HG02885 (cell line): Measurements from ENCODE around the gene IDH3A.

Source experiments
- ATAC-seq: cut with Tn5 transposase; IDR thresholded peaks from one replicate; pipeline ENCODE4 v1.9.1; 2021; ENCODE audit warnings: mild to moderate bottlenecking; ENCODE audit not compliant: unreplicated experiment, poor library complexity

IDH3A gene

DNA sequence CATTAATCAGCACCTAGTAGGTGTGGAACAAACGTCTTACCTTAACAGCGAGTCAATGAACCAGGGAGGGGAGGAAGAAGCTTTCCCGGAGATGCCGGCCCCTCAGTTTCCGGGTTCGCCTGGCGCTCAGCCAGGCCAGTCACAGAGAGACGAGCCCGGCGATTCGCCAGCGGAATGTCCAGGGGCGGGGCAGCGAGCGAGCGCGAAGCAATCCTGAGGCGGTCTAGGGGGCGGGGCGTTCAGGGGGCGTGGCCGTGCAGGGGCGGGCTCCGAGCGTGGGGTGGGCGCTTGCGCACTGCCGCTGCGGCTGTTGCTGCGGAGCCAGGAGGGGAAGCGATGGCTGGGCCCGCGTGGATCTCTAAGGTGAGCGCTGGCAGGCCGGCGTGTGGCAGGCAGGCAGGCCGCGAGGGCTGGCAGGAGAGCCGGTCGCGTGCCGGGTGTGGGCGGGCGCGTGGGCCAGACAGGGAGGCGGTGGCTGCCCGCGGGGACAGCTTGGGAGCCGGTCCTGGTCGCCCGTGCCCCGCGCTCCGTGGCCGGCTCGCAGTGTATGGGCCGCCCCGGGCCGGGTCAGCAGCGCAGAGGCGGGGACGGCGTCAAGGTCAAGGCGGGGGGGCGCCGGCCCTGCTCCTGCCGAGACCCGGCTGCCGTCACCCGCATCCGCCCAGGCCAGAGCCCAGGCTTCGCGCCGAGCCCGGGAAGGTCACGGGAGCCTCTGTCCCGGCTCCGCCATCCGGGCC lies at the start of gene IDH3A:
Gene IDH3A (plus strand): TSS at position 295 of the 737 bp plus-strand sequence. CDS start 42 bp downstream, at position 337.
- ATAC-seq, result peak; percentile 82

DNA sequence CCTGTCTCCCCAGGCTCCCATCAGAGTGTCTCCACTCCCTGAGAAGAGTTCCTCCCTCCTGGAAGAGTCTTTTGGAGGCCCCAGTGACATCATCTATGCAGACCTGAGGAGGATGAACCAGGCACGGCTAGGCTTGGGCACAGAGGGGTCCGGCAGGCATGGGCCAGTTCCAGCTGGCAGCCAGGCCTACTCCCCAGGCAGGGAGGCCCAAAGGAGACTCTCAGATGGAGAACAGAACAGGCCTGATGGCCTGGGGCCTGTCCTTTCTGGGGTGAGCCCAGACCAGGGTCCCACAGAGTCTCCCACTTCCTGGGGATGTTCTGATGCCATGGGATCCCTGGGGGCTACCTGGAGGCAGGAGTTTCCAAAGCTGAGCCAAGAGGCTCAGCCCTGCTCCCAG lies 48.3 kb upstream of the IDH3A start:
- ATAC-seq, result no peak

DNA sequence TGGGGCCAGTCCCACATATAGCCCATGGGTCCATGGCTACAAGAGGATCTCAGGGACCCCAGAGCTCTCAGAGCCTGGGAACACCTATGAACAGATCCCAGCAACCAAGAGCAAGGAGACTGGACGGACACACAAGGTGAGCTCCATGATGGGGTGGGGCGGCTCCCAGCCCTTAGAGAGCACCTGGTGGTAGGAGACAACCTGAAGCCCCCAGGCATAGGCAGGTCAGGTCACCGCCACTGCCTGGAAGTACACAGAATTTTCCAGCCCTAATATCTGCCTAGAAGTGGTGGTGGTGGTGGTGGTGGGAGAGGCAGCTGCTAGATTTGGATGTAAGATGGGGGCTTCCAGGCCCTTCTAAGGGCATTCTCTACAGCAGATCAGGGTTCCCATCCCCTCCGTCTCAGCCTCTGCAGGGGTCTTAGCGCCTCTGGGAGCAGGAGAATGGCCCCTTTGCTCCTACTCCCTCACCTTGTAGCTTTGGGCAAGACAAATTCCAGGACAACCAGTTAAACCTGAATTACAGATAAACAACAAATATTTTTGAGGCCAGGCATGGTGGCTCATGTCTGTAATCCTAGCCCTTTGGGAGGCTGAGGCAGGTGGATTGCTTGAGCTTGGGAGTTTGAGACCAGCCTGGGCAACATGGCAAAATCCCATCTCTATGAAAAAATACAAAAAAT lies 47.6 kb upstream of the IDH3A start:
- no peak for ATAC-seq

DNA sequence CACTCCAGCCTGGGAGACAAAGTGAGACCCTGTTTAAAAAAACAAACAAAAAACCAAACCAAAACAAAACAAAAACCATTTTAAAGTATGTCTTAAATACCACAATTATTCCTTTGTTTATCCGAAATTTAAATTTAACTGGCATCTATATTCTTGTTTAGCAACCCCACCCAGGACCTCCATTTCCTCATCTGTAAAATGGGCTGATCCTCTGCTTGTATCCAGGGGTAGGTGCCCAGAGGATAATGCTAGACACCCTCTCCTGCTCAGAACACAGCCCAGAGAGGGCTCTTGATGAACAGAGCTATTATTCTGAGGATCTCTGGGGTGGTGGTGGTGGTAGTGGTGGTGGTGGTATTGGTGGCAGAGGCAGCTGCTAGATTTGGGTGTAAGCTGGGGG lies 47.0 kb upstream of the IDH3A start:
- no peak for ATAC-seq

DNA sequence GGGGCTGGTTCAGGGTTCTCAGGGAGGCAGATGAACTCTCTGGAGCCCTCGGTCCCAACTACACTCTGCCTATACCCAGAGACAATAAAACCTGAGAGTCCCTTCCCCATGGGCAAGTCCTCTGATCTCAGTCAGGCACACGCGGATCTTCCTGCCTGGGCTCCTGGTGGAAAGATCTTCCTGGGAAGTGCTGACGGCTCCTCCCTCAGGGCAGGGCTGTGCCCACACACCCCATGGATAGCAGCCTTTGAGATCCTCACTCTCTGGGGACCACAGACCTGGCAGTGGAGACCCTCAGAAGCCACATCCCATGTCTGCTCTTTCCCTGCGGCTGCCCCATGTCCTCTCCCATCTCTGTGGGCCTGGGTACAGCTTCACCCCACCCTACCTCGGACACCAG lies 46.4 kb upstream of the IDH3A start:
- no peak for ATAC-seq

DNA sequence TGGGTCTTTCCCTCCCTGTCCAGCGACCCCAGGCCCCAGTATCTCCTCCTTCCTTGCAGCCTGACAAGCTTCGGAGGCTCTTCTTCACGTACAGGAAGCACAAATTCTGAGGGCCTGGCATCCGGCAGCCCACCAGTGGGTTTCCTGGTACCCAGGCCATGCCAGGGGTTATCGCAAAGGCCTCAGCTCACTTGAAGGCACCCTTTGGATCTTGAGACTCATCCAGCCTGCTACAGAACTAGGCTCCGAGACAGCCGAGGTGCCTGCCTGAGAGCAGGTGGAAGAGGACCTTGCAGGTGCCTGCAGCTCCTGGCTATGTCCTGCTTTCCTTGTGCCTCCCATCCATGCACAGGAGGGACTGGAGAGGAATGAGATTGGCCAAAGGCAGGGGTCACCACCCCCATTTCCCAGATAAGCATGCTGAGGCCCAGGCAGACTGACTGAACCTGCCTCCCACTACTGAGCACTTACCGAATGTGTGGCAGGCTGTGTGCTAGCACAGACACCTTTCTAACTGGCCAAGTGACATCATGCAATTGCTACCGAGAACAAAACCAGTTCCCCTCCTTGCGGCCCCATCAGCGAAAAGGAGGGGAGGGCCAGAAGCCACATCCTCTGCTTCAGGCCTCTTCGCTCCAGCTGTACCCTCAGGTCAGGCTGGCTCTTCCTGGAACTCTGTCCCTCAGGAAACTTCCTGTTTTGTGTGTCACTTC lies 45.6 kb upstream of the IDH3A start:
- ATAC-seq, result peak; percentile 78

DNA sequence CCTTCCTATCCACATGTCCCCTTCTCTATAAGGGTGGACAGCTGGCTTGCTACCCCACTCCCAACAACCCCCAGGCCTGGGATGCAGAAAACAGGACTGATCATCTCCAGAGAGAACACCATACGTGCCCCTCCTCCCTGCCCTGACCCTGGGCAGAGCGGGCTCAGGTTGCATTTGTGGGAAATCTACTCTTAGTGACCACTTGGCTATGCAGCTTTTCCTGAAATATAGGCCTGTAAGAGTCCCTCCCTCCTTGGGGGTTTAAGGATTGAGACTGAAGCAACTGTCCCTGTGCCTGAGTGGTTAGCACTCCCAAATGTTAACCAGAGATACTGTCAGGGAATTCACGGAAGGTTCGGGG lies 45.1 kb upstream of the IDH3A start:
- no peak for ATAC-seq

DNA sequence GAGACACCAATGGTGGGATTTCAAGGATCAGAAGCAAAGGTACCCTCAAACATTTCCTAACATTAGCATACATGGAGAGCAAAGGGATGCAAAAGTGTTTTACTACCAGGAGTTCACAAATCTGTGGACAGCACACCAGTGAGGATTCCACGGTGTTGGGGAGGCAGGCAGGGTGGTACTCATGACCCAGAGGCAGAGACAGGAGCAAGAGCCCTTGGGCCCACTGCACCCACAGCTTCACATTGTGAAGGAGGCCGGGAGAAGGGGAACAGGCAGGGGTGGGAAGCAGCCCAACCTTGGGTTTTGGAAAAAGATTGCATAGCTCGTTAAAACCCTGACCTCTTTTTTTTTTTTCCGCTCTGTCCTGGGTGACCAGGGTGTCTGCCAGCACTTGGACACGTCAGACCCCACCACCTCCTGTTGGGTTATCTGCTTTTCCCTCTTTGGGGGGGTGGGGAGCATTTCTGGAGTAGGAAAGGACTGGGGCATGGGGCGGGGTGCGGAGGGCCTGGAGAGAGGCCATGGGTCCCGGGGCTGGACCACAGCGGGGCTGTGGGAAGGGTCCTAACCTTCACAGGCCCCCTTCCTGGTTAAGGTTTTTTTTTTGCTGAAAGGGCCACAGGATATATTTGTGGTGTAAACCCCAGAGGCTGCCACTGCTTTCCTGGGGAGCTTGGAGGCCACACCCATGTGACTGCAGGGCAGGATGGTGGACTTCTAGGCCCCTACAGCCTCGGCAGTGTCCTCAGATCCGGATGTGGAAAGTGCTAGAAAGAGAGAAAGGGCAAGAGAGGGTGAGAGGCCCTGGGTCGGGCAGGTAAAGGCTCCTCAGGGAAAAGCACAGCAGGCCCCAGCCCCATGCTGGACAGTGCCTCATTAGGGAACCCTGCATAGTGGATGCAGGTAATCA lies 44.3 kb upstream of the IDH3A start:
- no peak for ATAC-seq

DNA sequence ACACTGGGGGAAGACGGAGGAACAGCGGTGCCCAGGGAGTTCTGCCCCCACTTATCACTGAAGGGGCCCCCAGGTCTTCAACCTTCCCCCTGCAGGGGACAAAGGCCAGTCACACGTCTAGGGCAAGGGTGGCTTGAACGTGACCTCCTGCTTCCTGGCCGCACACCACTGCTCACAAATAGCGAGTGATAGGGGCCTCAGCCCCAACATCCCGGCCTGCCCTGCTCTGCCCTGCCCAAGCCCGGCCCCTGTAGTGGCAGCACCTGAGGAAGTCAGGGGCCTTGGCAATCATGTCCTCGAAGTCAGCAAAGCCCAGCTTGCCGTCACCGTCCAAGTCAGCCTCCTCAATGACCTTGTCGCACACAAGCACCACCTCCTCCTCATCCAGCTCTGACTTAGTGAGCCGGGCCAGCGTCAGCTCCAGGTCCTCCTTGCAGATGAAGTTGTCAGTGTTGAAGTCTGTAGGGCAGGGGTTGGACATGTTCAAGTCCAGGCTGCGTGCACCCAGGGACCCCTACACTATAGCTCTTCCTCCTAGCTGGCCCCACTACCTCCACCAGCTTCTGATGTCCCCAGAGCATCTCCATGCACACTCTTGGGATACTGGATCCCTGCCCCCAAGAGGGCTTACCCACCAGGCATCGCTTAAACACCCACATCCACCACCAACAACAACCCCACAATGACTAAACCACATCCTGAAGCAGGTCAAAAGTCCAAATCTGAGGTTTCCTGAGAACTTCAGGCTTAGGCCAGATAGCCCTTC lies 43.5 kb upstream of the IDH3A start:
- no peak for ATAC-seq

DNA sequence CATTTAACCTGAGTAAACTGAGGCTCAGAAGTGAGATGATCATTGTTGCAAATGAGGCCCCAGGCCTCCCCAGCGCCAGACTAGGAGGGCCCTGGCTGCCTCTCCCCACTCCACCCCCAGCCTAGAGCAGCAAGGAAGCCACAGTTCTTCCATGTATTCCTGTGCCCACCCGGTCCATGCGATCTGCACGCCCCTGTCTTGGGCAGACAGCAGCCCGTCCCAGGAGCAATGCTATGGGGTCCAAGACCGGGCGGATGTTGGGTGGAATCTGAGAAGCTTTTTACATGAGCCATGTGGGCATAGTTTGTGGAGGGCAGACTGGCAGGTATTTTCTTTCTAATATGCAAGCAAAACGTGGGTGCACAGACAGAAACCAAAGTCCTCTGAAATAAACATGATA lies 41.7 kb upstream of the IDH3A start:
- no peak for ATAC-seq

DNA sequence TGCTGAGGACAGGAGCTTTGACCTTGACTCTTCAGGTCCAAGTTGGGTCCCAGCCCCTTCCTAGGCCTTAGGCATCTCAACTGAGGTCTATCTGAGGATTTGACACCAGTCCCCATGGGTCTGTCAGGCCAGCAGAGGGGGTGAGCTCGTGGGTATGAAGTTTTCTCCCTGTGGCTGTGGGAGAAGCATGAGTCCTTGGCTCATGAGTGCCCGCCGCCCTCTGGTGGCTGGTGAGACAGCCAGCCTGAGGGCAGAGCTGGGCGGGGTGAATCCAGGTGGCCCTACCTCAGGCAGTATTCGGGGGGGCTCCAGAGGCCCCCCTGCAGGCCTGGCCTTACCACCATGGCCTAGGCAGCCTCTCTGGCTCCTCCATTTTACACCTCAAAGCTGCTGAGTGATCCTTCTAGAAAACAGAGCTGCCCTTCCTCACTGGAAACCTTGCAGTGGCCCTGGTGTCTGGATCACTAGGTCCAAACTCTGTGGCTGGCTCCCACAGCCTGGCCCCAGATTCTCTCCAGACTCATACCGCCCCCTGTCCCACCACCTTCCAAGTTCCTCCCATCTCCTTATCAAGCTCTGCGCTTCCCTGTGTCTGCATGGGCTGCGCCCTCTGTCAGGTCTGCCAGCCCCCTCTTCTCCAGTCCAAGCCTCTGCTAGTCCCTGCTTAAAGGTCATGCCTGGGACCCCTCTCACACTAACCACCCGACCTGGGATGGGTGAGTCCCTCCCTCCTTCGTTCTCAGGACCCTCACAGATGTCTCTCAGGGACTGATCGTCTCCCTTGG lies 40.7 kb upstream of the IDH3A start:
- no peak for ATAC-seq

DNA sequence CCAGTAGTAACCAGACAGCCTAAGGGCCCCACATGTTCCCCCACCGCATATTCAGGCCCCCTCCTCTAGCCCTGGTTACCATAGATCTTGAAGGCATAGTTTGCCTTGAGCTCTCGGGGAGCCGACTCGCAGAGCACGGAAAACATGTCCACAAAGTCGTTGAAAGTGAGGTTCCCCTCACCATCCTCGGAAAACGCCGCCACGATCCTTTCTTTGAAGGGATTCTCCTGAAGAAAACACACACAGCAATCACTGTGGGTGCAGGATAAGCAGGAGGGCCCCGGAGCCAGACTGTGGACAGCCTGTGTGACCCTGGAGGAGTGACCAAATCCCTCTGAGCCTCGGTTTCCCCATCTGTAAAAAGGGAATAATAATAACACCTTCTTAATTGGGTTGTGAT lies 40.0 kb upstream of the IDH3A start:
- ATAC-seq, result no peak

DNA sequence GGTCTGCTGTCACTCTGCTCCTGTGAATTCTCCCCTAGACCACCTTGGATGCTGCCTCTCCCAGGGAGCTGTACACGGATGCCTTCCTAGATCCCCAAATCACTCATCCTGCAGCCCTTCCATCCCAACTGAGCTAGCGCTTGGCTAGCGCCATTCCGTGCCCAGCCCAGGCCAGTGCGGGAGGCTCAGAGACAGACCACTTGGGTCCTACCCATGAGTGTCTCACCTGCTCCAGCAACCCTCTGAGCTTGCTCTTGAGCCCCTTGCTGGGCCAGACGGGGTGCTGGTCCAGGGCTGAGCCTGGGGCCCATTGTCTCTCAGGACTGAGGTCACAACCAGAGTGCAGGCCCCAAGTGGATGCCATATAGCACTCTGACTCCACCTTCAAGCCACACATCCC lies 39.1 kb upstream of the IDH3A start:
- no peak for ATAC-seq

DNA sequence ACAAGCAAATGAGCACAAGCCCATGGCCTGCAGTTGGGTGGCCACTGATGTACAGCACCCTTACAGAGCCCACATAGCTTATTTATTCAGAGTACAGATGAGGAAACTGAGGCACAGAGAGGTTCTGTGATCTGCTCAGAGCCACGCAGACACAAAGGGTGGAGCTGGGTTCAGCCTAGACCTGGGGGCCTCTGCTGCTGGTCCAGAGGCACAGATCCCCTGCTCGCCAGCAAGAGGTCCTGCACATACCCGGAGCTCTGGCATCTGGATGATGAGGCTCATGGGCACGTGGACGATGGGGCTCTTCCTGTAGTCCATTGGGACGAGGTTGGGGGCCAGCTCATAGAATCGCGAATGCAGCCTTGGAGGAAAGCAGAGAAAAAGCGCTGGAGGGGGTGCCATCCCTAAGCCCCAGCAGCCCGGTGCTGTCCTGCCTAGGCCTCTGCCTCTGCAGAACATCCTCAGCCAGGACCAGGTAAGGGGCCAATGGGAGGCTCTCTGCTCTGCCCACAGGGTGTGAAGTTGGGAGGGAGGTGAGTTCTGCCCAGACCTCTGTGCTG lies 38.2 kb upstream of the IDH3A start:
- ATAC-seq, result no peak

DNA sequence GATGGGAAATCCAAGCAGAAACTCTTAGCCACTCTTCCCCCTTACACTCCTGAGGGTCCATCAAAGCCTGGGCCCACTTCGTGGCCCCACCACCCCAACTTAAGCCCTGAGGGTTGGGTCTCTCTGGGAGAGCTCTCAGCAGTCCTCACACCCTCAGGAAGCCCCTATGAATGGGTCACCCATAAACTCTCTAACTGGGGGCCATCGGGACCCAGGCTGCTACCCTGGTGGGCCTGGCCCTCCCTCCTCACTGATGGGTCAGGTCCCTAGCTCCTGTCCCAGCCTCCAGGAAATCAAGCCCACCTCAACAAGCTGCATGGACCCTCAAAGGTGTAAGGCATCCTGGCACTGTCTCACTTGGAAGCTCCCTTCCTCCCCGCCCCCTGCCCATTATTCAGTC lies 37.4 kb upstream of the IDH3A start:
- ATAC-seq, result no peak

DNA sequence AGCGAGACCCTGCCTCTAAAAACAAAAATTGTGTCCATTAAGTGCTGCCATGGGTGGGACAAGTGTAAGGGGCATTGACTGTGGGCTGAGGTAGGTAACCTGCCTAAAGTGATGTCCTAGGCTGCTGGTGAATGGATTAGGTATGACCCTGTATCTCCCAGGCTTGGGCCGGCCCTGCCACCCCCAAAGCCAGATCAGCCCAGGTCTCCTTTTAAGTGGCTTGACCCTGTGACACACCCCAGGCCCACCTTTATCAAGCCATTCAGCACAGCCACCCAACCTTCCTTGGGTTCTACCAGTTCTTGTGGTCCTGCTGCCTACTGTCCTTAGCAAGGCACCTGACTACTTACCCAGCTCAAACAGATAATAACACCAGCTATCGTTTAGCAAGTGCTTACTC lies 36.6 kb upstream of the IDH3A start:
- ATAC-seq, result no peak

DNA sequence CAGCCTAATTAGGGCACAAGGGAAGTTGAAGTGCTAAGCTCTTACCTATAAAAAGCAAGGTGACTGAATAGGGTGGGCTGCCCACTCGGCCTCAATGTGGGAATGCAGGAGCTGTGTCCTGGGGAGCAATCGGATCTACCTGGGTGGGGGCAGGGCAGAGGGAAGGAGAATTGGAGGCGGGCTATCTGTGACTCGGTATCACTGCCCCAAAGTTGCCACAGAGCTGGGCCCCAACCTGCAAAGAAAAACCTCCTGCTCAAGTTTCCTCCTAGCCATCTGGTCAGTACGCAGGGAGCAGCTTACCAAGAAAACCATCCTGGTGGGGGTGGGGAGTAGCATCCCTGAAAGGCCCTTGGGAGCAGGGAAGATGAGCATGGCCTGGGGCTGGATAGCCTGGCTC lies 28.6 kb upstream of the IDH3A start:
- ATAC-seq, result no peak

DNA sequence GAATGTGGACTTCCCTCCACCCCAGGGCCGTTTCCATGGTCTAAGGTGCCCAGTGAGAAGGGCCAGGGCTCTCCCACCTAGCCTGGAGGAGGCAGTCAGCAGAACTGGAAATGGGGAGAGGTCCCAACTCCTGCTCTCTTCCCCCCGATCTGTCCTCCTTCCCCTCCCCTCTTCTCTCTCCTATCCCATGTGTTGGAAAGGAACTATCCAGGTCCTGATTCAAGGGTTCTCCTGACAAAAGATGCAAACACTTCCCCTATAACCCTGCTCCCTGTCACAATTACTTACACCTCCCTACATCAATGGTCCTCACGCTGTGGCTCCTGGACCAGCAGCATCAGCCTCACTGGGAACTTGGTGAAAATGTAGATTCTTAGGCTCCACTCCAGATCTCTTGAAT lies 23.9 kb upstream of the IDH3A start:
- no peak for ATAC-seq

DNA sequence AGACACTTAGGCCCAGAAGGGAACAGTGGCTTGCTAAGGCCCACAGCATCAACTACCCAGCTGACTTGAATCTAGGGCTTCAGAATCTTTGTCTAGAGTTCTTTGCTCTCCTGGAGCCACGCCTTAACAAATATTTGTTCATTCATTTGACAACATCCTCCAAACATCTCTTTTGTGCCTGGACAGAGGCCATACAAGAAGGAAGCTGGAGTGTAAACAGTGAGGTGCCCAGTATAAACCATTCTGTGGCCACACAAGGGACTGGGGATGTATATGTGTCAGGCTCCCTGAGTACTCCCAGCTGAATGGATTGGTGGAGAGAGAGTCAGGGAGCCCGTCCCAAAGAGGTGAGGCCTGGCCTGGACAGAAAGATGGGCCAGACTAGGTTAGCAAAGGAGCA lies 21.3 kb upstream of the IDH3A start:
- ATAC-seq, result no peak
